NCI-H2107 treated with DMSO at 0.1 percent for 48 hours (cell line): ENCODE measurements around the gene SLC2A8.

ENCODE experiments used
- DNase-seq: peaks from one replicate; lab custom pipeline; 2025; ENCODE audit not compliant: unreplicated experiment; lab: John Stamatoyannopoulos, UW

SLC2A8 gene, protein sequence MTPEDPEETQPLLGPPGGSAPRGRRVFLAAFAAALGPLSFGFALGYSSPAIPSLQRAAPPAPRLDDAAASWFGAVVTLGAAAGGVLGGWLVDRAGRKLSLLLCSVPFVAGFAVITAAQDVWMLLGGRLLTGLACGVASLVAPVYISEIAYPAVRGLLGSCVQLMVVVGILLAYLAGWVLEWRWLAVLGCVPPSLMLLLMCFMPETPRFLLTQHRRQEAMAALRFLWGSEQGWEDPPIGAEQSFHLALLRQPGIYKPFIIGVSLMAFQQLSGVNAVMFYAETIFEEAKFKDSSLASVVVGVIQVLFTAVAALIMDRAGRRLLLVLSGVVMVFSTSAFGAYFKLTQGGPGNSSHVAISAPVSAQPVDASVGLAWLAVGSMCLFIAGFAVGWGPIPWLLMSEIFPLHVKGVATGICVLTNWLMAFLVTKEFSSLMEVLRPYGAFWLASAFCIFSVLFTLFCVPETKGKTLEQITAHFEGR

GRCh38 chr9:127396808-127397645 is at the start of gene SLC2A8:
SLC2A8 (plus strand) TSS chr9:127397169; CDS start chr9:127397231, 62 bp downstream.
- peak; percentile 98 for DNase-seq

DNA sequence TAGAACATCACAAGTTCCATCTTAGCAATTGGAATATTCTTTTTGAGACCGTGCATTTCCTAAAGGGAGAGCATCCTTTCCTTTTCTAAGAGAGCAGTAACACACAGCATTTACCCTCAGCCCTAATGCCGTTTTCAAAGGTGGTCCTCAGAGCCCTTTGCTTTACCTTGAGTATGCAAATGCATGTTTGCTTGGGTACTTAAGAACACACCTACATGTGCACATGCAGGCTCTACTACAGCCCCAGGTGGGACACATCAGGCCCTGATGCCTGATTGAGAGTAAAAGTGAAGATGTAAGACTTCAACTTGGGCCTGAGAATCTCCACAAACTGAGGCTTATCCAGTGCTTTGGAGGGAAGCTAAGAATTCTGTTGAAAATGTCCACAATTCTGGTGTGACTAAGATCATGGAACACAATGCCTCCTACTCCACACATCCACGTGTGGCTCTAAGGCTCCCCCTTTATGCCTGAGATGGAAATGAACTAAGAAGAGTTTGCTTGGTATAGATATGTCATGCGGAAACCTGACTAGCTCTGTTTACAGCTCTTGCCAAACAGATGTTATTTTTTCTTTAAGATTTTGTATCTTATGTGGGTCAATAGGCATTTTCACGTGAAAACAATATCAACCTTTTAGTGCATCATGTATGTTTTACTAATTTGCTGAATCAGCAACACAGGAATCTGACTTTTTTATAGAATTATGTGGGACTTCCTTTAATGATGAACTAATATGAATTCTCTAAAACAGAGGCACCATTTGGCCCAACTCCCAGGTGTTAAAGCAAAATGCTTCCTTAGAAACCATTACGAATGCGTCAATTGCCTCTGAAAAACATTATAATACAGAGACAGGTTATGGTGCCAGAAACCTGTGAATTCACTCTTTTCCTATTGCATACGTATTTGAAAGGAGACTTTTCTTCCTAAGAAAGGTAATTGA is 48.9 kb upstream of the SLC2A8 start:
- peak; percentile 10 for DNase-seq

DNA sequence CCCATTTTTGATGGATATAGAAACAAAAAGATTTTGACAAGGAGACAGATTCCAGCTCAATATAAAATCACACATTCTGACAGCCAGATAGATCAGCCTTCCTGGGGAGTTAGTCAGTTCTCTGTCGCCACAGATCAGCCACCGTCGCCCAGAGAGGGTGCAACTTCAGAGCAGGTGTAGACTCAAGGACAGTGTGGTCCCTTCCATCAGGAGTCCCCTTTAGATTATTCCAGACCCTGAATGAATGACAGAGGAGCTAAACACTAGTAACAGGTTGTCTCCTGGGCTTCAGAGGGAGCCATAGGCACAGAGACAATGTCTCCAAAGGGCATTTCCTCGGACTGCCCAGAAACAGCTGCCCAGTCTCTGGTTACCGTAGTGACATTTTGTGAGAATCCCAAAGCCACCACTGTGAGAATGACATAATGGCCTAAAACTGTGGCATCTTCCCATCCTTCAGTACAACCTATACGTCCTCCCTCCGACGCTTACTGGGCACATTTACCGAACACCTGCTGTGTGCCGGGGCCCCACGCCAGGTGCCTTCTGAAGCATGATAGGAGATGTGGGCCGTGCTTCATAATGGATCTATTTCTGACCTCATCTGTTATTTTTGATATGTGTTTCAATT is 47.4 kb upstream of the SLC2A8 start:
- DNase-seq = peak; percentile 2

DNA sequence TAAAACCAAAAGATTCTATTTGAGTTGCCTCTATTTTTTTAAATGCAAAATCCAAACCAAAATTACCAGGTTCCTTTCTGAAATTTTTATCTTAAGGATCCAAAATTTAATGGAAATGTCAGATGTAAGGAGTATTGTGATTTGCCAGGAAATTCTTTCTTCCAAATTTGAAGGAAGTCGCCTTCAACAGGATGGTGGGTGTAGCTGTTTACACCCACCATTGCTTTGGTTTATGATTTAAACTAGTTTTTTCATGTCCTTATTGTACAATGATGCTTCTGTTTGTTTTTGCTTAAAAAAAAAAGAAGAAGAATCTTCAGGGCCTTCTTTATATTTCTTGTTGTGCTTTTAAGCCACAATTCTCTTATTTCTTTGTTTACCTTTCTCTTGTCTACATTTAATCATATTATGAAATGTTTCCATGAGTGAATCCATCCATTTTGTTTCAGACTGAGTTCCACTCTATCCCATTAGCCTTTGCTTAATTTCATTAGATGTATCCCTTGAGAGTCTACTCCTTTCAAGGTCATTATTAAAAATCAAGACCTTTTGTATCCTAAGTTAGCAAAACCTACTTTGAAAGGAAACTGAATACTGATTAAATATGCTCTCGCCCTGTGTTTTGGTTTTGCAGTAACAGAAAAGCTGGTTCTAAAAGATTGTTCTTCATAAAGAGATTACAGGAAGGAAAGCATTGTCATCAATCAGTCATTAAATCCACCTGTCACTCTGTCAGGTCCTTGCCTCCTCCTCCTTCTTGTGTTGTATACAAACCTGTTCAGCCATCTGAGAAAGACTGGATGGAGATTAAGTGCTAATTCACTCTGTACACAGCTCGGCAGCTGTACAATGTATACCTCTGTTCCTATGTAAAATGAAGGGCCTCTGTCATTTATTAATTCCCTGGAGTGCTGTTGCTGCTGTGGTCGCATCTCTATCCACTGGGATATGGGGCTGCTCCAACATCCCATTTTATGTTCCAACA is 45.5 kb upstream of the SLC2A8 start:
- DNase-seq = peak; percentile 28

GRCh38 chr9:127353882-127354281 is 43.1 kb upstream of the SLC2A8 start:
- no peak for DNase-seq

DNA sequence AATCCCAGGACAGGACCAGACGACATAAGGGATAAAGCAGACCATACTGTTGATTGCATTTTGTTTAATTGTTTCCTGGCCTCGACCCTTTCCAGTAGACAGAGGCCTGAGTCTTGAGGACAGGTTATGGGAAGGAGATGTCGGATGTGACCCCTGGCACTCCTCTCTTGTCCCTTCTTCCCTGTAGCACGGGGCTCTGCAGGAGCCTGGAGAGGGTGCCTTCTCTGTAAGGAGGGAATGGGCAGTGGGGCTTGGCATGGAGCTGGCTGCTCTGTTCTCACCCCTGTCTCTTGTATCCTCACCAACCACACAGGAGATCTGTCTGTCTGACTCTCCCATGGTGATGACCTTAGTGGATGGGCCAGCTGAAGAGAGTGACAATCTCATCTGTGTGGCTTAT is 40.1 kb upstream of the SLC2A8 start:
- no peak for DNase-seq

- DNase-seq = no peak
Measured at GRCh38 chr9:127358023-127358535, 38.9 kb upstream of the SLC2A8 start.

GRCh38 chr9:127358770-127359169 is 38.2 kb upstream of the SLC2A8 start:
- DNase-seq = no peak

DNA sequence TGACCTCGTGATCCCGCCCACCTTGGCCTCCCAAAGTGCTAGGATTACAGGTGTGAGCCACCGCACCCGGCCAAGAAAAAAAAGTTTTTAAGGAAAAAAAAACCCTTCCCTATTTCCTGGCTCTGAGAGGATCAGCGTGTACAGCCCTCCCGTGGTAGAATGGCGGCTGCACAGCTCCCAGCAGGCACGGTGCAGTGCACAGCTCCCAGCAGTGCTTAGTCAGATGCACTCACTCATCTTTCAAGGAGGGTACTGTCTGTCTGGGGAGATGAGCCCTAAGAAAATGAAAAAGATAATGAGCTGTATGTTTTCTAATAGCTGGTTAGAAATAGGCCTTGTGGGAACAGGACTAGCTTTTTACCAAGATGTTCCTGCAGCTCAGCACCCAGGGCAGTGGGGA is 36.7 kb upstream of the SLC2A8 start:
- DNase-seq = no peak

- no peak for DNase-seq
Measured at GRCh38 chr9:127360829-127361228, 36.1 kb upstream of the SLC2A8 start.

DNA sequence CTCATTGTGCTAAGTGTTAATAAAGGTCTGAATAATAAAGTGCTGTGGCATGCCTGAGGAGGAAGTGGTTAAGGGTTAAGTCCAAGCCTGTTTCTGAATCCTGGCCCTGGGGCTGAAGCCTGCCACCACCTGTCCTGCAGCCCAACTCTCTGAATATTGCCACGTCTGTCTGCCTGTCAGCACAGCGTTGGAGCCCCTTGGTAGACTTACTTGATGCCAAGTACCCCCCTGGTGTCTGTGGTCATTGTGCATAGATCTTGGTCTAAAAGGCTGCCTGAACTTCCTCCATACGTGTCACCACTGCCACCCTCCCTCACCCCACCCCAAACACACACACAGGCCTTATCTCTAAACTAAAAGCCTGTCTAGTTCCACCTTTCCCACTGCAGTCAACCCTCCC is 35.4 kb upstream of the SLC2A8 start:
- no peak for DNase-seq

GRCh38 chr9:127362829-127363228 is 34.1 kb upstream of the SLC2A8 start:
- no peak for DNase-seq

GRCh38 chr9:127365461-127365860 is 31.5 kb upstream of the SLC2A8 start:
- no peak for DNase-seq

GRCh38 chr9:127366594-127366993 is 30.4 kb upstream of the SLC2A8 start:
- DNase-seq = no peak

GRCh38 chr9:127368852-127369402 is 28.0 kb upstream of the SLC2A8 start:
- DNase-seq = no peak

- no peak for DNase-seq
Measured at GRCh38 chr9:127369428-127369827, 27.5 kb upstream of the SLC2A8 start.

DNA sequence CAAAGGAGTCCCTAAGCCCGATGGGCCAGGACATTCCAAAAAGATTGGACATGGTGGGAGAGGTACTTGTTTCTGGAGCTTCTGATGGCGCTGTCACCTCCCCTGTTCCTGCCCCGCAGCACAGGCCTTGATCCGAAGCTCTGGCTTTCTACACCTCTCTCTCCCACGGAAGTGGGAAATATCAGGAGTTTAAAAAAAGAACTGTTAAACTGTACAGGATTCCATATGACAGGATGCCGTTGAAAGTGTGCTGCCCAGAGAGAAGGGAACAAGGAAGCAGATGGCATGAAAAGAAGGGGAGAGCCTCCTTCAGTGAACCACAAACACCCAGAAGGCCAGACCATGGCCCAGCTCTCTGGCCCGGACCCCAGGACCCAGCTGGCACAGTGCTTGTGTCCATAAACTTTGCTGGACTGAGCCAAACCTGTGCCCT is 26.8 kb upstream of the SLC2A8 start:
- no peak for DNase-seq
